Stimulated activated naive CD8-positive, alpha-beta T cell treated with anti-CD3 and anti-CD28 coated beads, Interleukin-15, Interleukin-2, amounts not matched to agents 100 U/mL and 50 U/mL, for 24 hours (primary cell): ENCODE data around the gene KCNA1.
A peak's percentile ranks its signal among the peaks of the same experiment; 100 is the strongest.
"Not testable (repeated sequence)": the region's sequence is repeated elsewhere in the genome, so short reads cannot be mapped to it uniquely, and the experiment has no call there.

Experiments
- ATAC-seq: fragments of 150-1000 bp; cut with Tn5 transposase; one replicate; pipeline ENCODE4 v1.10.0; 2021
- DNase-seq: peaks from one replicate; pipeline ENCODE4 v3.0.0; 2021

Gene KCNA1

DNA sequence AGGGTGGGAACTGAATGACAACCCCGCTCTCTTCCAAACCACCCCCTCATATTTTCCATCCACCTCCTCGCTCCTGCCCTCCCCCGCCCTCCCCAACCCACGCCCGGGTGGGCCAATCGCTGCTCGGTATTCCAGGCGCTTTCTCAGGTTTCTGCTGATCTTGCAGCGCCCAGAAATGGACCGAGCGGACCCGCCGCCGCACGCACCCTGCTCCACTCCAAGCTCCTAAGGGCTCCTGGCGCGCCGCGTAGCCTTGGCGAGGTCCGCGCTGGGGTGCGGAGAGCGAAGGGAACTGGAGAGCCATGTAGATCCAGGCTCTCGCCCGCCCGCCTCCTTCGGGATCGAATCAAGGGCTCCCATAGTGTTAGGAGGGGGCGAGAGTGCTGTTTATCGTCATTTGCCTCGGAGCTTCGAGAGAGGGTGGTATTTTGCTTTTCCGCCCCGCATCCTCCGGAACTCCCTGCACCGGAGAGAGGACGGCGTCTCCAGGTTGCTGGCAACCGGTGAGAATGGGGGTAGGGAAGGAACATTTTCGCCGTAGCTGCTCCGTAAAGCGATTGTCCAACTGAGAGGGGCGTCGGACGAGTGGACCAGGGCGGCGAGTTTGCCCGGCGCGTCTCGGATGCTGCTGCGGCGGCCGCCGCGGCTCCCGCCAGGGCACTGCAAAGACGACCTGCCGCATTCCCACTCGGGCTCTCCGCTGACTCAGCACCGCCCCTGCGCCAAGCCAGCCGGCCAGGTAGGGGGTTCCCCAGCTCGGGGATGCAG is at the start of gene KCNA1:
Gene KCNA1 (plus strand): TSS at position 172 of the 768 bp plus-strand sequence. CDS start 1,474 bp downstream, outside the sequence.
- DNase-seq (peak; percentile 14), ATAC-seq (no peak)

DNA sequence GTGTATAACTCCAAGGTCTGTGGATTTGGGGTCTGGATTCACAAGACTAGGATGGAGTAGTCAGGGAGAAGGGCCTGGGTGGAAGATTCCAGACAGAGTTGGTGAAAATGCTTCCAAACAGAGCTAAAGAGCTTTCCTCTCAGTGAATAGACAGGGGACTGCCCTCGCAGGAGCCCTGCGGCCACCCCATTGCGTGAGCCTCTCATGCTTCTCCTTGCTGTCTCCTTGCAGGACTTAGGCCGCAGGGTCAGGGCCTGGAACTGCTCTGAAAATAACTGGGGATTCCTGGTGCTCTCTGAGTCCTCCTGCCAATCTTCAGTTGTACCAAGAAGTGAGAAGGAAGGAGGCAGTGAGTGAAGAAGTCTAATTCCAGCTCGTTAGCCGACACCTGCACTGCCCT is 49.0 kb upstream of the KCNA1 start:
- no peak for DNase-seq

DNA sequence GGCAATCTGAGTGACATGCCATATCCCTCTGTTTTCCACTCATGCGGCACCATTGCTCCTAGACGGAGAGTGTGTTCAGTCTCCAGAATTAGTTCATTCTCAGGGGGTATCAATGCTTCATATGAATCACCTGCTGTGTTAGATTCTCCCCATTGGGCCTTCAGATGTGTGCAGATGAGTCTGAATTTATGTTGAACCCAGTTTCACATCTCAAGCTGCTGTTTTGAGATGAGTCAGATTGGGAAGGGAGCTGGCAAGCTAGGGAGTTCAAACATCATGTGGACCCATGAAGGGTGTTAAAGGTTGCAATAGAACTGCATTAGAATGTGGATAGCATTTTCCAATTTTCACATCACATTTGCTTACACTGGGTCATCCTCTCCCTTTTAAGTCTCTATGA is 46.9 kb upstream of the KCNA1 start:
- DNase-seq (no peak), ATAC-seq (no peak)

More for the DNA sequence above, 49.0 kb upstream of the KCNA1 start:
- ATAC-seq: no peak

DNA sequence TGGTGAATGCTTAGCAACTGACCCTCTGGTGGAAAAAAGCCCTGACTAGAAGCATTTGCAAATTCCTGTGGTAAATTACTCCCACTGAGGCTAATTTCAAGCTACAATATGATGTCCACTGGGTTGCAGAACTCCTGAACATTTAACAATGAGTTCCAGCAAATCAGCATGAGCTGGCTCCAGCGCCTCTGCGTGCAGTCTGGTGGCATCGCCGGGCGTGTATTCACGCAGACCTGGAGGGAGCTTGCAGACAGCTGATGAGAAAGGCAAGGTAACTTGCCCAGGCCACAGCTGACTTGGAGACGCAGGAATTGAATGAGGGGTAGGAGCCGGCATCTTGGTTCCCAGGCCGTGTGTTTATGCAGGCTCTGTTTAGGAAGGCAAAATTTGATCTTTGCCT is 45.1 kb upstream of the KCNA1 start:
- DNase-seq (no peak), ATAC-seq (no peak)

DNA sequence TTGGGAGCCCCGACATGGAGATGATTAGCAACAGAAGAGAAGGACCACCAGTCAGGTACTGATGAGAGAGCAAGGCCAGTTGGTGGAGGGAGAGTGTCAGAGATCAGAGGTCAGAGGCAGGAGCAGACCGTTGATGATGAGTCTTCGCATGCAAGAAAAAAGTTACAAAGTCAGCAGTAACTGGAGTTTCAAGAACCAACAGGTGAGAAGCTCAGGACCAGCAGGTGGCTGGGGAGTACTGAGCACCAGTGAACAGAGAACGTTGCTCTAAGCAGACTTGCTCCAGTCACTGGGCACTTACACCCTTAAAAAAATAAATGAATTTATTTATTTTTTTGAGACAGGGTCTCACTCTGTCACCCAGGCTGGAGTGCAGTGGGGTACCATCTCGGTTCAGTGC is 44.5 kb upstream of the KCNA1 start:
- no peak for ATAC-seq

DNA sequence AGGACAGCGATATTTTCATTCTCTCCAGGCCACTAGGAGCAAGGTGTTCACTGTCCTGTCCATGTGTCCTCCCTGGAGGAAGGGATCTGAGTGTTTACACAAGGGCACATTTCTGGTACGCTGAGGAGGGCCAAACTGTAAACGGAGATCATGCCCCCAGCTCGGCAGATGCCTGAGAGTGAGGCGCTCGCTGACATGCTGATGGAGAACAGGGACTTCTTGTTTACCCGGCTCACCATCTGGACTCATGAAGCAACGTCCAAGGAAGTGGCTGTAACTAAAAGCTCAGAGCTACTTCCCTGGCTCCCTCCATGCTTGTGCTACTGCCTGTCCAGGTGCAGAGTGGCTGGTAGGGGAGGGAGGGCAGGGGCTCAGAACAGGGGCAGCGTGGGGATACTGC is 43.4 kb upstream of the KCNA1 start:
- no peak for DNase-seq
- ATAC-seq: no peak

More for the DNA sequence above, 44.5 kb upstream of the KCNA1 start:
- no peak for DNase-seq

DNA sequence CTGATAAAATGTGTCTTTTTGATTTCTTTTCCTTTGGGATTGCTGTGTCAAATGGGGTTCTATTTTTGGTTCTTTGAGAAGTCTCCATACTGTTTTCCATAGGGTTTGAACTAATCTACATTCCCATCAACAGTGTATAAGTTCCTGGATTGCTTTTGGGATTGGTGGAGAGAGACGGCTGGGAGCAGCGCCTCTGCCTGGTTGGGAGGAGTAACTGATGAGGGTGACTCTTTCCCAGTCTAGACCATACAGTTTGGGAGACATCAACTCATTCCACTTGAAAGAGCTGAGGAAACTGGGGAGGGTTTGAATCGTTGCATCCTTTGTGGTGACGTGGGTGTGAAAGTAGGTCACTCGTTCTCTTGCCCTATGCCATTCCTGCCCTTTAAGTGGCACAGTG is 42.3 kb upstream of the KCNA1 start:
- DNase-seq: no peak

DNA sequence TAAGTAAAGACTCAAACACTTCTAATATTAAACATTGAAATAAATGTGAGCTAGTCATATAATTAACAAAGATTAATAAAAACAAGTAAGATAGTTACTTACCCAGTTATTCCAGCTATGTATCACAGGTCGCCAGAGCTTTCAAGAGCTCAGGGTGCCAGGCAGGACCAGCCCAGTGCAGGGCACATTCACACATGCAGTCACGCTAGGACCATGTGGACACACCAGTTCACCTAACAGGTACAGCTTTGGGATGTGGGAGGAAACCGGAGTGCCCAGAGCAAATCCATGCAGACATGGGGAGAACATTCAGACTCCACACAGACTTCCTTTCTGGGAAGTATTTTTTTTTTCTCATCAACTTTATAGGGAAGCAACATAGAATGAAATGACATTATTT is 39.3 kb upstream of the KCNA1 start:
- ATAC-seq (no peak), DNase-seq (no peak)

More for the DNA sequence above, 42.3 kb upstream of the KCNA1 start:
- no peak for ATAC-seq

DNA sequence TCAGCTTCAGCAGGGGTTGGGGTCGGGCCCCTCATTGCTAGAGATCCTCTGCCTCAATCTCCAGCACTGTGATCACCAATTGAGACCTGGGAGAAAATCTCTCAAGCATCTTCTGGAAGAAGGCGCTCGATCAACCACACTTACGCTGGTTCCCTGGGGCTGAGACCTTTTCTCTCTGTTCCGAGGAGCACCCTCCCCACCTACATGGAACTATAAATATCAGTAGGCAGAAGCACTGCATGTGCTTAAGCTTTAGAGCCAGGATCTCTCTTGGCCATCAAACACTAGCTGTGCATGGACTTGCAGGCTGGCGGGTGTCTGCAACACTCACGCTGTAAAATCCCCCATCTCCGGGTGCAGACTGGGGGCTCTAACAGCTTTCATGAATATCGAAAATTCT is 38.2 kb upstream of the KCNA1 start:
- no peak for DNase-seq
- ATAC-seq: no peak

DNA sequence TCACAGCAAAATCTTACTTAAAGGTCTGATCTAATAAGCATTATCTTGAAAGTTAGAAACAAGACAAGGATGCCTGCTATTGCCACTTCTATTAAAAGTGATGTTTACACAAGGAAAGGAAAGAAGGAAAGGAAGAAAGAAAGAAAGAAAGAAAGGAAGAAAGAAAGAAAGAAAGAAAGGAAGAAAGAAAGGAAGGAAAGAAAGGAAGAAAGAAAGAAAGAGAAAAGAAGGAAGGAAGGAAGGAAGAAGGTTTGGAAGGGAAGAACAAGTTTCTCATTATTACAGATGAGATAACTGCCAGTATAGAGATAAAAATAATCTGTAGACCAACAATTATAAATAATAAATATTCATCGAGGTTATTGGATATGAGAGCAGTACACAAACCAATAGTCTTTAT is 35.8 kb upstream of the KCNA1 start:
- ATAC-seq: no peak
- no peak for DNase-seq

DNA sequence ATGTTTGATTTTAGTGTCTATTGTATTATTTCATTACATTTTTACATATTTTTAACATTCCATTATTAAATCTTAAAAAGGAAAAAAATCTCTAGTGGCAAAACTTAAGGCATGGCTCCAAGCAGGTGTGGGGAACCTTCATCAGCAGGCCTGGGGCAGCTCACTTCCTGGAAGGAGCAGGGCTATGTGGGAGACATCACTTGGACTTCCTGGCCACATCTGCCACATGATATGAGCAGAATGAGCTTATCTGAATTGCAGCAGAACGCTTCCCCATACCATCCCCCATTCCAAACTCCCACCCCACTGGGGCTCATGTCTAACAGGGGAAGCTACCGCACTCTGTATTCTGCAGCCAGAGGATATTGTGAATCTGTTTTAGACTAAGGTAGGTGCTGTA is 35.0 kb upstream of the KCNA1 start:
- ATAC-seq (no peak), DNase-seq (no peak)

DNA sequence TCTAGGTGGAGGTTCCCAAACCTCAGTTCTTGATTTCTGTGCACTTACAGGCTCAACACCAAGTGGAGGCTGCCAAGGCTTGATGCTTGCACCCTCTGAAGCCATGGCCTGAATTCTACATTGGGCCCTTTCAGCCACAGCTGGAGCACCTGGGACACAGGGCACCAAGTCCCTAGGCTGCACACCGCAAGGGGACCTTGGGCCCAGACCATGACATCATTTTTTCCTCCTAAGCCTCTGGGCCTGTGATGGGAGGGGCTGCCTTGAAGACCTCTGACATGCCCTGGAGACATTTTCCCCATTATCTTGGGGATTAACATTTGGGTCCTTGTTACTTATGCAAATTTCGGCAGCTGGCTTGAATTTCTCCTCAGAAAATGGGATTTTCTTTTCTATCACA is 30.2 kb upstream of the KCNA1 start:
- ATAC-seq, DNase-seq: not testable (repeated sequence)

DNA sequence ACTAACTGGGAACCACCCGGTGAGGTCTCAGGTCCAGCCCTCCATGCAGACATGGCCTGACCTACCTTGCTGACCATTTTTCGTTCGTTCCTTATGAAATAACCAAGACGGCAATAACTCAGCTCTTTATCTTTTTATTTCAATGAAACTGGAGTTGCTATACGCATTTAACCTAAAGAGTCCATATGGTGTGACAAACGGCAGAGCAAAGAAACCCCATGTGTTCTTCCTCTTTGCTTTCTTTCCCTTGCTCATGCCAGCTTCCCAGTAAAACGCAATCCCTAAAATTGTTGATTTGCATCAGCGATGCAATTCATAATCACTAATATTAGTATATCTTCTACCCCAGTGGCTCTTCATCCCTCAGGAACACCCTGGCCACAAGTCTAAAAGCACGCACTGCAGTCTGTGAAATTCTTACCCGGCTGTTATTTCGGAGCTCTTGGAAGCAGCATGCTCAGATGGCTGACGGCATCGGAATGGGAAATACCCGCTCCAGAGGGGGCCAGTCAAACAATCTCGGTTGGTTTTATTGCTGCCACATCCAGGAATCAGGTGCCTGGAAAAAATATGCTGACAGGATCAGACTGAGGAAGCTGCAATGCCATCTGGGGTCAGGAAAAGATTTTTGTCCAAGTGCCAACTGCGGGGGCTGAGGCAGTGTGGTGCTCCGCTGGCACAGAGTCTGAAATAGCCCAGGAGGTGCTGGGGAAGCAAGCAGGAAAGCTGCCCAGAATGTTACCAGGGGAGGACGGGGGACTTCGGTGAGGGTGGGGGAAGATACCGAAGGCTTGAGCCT is 28.2 kb upstream of the KCNA1 start:
- ATAC-seq: no peak
- no peak for DNase-seq

DNA sequence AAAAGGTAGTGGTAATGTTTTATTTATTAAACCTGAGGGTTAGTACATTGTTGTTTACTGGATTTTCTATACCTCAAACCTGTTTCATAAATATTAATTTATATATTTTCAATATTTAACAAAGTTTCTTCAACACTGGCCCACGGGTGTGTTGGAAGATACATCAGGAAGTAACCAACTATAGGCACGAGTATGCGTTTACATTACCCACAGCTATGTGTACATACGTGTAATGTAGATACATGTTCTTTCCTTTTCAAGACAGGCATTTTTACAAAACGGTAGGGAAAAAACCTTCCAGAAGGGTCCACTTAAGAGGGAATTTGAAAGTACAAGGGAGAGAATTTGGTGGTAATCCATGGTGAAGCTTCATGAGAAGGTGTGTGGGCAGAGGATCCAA is 17.8 kb upstream of the KCNA1 start:
- ATAC-seq (no peak), DNase-seq (no peak)

DNA sequence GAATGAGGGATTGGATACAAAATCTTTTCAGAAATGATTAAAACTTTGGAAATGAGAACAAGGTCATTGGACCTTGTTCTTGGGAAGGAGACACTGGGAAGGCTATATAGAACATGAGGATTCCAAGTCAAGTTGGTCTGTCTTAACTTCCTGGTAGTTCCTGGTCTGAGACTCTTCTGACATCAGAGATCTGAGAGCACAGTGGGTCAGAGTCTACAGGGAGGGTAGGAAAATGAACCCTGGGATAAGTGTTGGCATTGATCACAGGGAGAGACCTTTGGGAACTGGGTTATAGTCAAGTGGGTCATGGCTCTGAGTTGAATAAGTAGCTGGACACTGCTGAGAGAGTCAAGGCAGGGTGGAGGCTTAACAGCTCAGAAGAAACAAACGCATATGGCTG is 17.3 kb upstream of the KCNA1 start:
- ATAC-seq (no peak), DNase-seq (no peak)

DNA sequence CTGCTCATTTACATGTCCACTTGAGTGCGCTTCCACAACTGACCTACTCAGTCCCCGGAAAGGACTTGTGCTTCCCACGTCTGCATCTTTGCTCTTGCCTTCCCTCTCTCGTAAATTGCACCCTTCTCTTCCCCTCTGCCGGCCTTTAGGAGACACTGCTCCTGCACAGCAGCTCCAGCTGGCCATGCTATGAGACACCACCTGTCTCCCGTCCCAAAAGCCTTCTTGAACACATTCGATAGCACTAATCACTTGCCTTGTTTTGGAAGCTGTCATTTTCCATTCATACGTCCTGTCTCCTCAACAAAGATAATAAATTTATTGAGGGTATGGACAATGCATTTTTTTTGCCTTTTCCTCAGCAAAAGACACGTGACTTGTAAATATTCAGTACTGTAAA is 15.7 kb upstream of the KCNA1 start:
- ATAC-seq (no peak), DNase-seq (no peak)

DNA sequence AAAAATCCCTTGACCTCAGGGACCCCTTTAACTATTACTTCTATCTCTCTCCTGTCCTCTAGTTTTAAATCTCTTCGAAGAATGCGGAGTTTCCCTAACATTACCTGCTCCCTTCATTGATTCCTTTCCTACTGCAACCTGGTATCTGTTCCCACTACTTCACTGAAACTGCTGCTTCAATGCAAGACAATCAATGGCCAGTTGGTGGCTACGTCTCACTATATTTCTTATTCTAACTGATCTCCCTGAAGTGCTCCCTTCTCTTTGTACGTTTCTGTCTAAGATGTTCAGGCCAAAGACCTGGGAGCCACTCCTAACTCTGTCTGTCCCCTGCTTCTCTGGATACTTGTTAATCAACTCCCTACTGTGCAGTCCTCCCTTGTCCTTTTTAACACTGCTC is 10.3 kb upstream of the KCNA1 start:
- ATAC-seq: no peak

DNA sequence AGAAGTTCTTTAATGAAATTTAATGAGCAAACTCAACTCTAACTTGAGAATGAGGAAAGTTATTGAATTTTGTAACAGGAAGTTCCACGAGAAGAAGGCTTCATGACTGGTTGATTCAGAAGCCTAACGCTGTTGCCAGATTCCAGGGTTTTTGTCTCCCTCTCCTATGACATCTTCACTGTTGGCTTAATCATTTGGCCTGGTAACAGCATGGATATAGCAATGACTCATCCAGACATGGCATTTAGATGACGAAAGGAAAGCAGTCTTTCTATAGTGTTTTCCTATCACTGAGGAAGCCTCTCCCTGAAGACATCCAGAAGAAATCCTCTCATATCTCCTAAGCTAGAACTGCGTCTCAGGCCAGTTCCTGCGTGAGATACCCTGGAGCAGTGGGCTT is 9.4 kb upstream of the KCNA1 start:
- no peak for ATAC-seq
- no peak for DNase-seq

More for the DNA sequence above, 10.3 kb upstream of the KCNA1 start:
- DNase-seq: no peak

DNA sequence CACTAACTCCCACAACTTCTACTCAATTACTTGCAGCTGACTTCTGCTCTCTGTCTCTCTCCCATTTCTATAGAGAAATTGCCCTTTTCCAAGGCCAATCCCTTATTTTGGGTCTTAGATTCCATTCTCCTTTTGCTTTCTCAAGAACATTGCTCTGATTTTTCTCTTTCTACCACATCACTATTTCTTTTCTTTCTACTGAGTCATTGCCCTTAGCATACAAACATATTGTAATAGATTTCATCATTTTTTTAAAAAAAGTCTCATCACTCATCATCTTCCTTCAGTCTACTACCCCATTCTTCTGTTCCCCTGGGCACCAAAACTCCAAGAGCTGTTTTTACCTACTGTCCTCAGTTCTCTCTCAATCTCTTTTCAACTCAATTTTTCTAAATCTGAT is 4.4 kb upstream of the KCNA1 start:
- no peak for ATAC-seq
- DNase-seq: no peak

DNA sequence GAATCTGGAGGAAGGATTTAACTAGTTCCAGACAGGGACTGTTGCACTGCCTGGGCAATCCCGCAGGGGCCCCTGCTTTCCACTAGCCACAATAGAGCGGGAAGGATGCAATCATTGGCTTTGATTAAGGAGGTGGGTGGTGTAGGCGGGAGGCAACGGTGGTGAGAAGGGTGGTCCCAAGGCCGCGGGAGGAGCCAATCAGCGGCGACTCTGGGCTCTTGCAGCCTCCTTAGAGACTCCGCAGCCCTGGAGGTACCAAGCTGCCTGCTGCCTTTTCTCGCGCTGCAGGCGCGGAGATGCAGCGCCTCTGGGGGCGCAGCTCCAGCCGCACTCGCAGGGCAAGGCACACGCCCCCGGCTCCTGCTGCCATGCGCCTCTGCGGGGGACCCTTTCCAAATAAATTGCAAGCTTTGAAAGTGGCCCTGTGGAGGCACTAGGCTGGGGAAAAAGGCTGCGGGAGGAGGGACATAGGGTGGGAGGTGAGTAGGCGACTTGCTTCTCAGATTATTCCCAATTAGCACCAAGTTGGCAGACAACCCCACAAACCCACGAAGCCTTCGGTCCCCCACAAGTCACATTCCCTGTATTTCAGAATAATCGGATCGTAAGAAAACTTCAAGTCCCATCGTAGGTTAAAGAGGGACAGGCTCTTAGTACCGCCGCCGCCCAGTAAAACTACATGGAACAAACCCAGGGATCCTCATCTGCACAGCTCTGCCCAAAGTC is 858 bp upstream of the KCNA1 start:
- DNase-seq: peak; percentile 14

DNA sequence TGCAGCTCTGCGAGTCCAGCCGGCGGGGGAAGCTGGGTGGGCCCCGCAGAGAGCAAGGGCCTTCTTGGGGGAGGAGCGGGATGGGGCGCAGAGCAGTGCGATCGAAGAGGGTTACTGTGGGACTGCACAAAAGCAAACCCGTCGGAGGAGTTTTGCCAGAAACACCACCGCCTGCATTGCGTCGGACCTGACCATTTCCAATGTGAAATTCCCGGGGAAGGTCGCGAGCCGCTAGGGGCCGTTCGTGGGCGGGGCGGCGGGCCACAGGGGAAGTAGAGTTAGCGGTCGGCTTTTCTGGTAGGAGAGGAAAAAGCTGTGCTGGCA is 333 bp upstream of the KCNA1 start:
- ATAC-seq (no peak), DNase-seq (peak; percentile 8)

More for the DNA sequence above, 858 bp upstream of the KCNA1 start:
- ATAC-seq: peak; percentile 48

DNA sequence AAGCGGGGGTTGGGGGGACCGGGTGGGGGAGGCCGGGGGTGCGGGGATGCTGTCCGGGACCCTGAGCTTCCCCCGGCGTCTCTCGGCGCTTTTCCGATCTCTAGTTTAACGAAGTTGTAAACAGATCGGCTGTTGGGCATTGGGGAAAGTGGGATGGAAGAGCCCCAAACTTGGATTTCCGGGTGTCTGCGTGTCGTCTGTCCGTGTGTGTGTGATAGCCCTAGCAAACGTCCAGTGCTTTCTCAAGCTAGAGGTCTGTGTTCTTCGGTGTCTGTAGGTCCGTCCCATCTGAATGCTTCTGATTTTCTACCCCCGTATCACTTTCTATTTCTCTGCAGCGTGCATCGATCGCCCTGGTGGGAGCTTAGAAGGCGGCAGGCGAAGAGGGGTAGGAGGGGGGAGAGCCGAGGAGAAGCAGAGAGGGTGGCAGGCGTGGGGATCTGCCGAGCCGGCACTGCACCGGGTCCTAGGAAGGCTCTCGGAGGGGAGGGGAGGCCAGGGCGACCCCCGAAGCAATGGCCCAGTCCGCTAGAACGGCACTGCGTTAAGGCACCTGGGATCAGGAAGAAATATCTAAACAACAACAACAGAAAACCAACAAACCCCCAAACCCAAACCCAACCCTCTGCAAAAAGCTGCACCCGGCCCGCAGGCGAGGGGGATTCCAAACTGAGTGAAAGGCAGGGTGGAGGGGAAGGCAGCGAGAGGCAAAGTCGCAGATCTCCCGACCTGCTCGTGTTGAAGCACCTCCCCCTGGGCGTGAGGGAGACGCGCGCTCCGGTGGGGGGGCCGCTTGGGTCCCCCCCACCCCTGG is 1.0 kb downstream of the KCNA1 start:
- no peak for ATAC-seq
- DNase-seq: peak; percentile 19
